Stimulated activated CD8-positive, alpha-beta memory T cell treated with anti-CD3 and anti-CD28 coated beads, Interleukin-7, amount 100 ng/mL, for 48 hours (primary cell): ENCODE data around the gene SETD5.

Experiments used
- DNase-seq, 2 donors: peaks; one replicate each; pipeline ENCODE4 v3.0.0-alpha.2; 2020; ENCODE audit warnings: low read depth in 1 of 2; ENCODE audit errors: extremely low read depth in 1 of 2

Gene SETD5, protein sequence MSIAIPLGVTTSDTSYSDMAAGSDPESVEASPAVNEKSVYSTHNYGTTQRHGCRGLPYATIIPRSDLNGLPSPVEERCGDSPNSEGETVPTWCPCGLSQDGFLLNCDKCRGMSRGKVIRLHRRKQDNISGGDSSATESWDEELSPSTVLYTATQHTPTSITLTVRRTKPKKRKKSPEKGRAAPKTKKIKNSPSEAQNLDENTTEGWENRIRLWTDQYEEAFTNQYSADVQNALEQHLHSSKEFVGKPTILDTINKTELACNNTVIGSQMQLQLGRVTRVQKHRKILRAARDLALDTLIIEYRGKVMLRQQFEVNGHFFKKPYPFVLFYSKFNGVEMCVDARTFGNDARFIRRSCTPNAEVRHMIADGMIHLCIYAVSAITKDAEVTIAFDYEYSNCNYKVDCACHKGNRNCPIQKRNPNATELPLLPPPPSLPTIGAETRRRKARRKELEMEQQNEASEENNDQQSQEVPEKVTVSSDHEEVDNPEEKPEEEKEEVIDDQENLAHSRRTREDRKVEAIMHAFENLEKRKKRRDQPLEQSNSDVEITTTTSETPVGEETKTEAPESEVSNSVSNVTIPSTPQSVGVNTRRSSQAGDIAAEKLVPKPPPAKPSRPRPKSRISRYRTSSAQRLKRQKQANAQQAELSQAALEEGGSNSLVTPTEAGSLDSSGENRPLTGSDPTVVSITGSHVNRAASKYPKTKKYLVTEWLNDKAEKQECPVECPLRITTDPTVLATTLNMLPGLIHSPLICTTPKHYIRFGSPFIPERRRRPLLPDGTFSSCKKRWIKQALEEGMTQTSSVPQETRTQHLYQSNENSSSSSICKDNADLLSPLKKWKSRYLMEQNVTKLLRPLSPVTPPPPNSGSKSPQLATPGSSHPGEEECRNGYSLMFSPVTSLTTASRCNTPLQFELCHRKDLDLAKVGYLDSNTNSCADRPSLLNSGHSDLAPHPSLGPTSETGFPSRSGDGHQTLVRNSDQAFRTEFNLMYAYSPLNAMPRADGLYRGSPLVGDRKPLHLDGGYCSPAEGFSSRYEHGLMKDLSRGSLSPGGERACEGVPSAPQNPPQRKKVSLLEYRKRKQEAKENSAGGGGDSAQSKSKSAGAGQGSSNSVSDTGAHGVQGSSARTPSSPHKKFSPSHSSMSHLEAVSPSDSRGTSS (N-terminal part only)

GRCh38 chr3:9397332-9397905 is at the start of gene SETD5:
Gene SETD5, plus strand, starts transcription at chr3:9397615. Its CDS starts 31,324 bp downstream, at chr3:9428939.
- DNase-seq, result peak; percentile 97 to 98

- DNase-seq, result no peak
Observed at GRCh38 chr3:9347887-9348286, 49.5 kb upstream of the SETD5 start.

DNA sequence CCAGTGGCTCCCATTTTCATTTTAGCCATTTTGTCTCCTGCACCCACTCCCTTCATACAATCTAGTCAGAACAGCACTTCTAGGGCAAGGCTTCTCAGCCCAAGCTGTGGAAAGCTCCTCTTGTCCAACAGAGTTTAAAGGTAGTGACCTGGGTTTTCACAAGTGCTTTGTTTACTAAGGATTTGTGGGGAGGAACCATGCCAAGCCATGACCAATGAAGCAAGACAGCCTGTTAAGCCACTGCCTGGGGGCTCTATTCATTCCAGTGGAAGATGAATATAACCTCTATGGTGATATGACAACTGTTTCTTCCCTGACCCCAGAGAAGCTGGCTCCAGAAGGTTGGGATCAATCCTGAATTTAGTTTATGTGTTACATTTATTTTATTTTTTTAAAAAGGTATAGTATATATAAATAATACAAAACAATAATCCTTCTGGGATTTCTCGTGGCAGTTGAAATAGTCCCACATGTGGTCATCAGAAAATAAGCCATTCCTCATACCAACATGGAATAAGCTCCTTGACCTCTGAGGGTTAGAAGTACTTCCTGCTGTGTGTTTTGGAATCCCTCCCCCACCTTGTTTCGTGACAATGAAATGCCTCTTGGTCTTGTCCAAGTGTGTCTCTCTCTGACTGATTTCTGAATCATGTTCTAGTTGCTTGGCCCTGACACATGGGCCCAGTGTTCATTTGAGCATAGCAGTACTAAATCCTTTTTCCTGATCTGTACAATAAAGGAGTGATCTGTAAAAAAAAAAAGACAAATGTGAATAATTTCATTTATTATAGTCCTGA is 47.9 kb upstream of the SETD5 start:
- DNase-seq, result no peak

GRCh38 chr3:9351709-9352126 is 45.7 kb upstream of the SETD5 start:
- DNase-seq, result no peak

GRCh38 chr3:9352917-9353752 is 44.3 kb upstream of the SETD5 start:
- peak in 1 of 2 donors; percentile 28 for DNase-seq

DNA sequence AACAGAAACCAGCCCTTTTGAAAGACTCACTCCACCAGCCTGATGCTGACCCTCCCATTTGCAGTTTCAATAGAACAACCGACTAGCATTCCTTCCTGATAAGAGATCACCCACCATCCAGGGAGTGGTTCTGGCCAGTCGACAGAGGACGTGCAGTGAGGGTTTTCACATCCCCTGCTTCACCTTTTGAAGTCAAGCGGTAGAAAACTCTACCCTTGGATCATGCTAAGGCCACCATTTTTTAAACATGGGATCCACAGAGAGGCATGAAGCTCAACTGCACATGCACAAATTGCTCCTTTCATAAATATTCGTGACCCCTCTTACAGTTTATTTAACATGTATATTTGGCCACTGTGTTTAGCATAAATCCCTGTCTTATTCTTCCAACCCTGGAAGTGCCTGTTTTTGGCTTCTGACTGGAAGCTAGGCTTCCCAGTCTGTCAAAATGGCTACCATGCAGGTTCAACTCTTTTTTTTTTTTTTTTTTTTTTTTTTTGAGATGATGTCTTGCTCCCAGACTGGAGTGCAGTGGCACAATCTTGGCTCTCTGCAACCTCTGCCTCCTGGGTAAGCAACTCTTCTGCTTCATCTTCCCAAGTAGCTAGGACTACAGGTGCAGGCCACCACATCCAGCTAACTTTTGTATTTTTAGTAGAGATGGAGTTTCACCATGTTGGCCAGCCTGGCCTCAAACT is 35.6 kb upstream of the SETD5 start:
- DNase-seq, result no peak

- DNase-seq, result peak; percentile 91 to 93
Observed at GRCh38 chr3:9362731-9363530, 34.5 kb upstream of the SETD5 start, which contains the start of gene THUMPD3. Gene THUMPD3, plus strand, starts transcription at chr3:9363054. Its CDS starts 2,015 bp downstream, at chr3:9365069.

DNA sequence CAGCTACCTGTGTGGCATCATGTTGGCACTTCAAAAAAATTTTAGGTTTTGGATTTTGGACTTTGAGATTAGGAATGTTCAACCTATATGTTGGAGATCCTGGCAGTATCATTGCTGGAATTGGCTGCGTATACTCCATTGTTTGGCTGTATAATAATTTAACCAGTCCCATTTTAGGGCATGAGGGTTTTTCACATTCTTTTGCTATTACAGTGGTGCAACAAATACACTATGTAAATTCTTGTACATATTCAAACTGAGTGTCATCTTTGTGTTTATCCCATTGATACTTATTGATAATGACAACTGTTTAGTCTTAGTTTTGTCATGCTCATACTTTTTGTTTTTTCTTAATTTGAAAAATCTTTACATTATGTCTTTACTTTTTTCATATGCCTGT is 27.9 kb upstream of the SETD5 start:
- DNase-seq, result no peak

- DNase-seq, result no peak
Observed at GRCh38 chr3:9373465-9373864, 23.9 kb upstream of the SETD5 start.

DNA sequence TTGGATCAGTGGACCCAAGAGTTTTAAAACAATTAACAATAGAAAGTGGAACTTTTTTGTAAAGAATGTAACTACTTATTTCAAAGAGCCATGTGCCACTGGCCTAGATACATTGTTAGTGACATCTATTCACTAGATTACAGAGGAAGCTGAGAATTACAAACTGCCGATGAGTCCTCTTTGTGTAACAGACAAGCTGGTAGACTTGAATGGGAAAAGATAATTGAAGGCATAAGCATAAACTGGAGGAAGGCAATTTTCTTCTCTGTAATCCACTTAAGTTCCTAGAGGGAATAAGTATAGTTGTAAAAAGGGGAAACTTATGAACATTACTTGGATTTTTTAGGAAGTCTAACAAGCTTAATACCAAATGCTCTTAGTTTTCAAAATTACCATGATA is 19.4 kb upstream of the SETD5 start:
- no peak for DNase-seq

- DNase-seq, result no peak
Observed at GRCh38 chr3:9379327-9379726, 18.1 kb upstream of the SETD5 start.

GRCh38 chr3:9380014-9380413 is 17.4 kb upstream of the SETD5 start:
- DNase-seq, result no peak

GRCh38 chr3:9384141-9384828 is 13.1 kb upstream of the SETD5 start:
- no peak for DNase-seq

GRCh38 chr3:9385187-9386077 is 12.0 kb upstream of the SETD5 start:
- DNase-seq, result no peak

GRCh38 chr3:9386078-9386459 is 11.3 kb upstream of the SETD5 start:
- no peak for DNase-seq
